ENCODE results near the gene ANO9.

ANO9 gene

GRCh38 chr11:380491-380890 is 61.3 kb downstream of the ANO9 start:
- DNase-seq: no peak

DNA sequence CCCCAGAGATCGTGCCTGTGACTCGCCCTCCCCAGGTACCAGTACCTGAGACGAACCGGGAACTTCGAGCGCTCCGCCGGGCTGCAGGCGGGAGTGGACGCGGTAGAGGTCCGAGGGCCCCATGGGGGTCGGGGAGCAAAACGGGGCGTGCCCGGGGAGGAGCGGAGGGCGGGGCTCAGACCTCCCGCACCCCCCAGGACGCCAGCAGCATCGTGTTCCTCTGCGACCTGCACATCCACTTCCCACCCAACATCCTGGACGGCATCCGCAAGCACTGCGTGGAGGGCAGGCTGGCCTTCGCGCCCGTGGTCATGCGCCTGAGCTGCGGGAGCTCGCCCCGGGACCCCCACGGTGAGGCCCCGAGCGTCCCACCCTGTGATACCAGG is 61.7 kb downstream of the ANO9 start:
- no peak for DNase-seq

- DNase-seq: no peak
Measured at GRCh38 chr11:379205-380094, 62.4 kb downstream of the ANO9 start.

DNA sequence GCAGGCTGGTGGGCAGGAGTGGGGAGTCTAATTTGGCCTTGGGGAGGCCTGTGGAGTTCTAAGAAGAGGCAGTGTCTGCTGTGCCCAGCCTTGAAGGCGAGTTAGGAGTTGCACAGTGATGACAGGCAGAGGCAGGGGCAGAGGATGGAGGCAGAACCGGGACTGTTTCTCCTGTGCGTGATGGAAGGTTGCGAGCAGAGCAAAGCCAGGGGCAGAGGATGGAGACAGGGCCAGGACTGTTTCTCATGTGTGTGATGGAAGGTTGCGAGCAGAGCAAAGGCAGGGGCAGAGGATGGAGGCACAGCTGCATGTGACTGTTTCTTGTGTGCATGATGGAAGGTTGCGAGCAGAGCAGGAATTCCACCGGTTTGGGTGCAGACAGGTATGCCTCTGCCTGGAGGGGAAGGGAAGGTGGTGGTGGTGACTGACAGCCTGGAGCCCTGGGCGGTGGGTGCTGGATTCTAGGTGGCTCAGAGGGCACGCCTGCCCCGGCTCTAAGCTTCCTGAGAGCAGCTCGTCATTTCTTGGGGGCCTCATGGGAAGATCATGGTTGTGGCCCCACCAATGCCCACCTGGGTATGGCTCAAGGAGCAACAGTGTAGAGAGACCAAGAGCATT is 63.8 kb downstream of the ANO9 start:
- no peak for DNase-seq

- DNase-seq: no peak
Measured at GRCh38 chr11:377174-377865, 64.5 kb downstream of the ANO9 start.

GRCh38 chr11:376531-377173 is 65.2 kb downstream of the ANO9 start:
- no peak for DNase-seq

- no peak for DNase-seq
Measured at GRCh38 chr11:375065-376025, 66.5 kb downstream of the ANO9 start.

GRCh38 chr11:373716-374551 is 67.9 kb downstream of the ANO9 start:
- no peak for DNase-seq

DNA sequence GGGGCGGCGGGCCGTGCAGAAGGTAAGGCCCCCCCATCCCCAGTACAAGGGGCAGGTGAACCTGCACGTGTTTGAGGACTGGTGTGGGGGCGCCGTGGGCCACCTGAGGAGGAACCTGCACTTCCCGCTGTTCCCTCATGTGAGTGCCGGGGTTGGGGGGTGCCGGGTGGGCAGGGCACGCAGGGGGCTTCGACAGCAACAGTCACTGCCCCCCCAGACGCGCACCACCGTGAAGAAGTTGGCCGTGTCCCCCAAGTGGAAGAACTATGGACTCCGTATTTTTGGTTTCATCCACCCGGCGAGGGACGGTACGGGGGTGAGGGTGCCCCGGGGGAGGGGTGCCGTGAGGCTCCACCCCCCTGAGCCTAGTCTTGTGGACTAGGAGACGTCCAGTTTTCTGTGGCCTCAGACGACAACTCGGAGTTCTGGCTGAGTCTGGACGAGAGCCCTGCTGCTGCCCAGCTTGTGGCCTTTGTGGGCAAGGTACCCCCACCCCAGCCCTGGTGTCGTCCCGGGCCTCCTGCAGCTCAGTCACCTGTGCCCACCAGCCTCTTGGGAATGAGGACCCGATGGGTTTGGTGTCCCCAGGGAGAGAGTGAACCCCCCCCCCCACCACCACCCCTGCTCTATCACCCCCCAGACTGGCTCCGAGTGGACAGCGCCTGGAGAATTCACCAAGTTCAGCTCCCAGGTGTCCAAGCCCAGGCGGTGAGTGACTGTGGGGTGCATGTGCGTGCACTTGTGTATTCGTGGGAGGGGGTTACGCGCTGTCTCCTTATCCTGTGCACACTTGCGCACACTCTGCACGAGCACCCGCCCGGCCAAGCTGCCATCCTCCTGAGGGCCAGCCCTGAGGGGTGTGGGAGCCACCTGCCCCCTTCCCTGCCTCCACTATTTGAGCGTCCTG is 68.7 kb downstream of the ANO9 start:
- no peak for DNase-seq

DNA sequence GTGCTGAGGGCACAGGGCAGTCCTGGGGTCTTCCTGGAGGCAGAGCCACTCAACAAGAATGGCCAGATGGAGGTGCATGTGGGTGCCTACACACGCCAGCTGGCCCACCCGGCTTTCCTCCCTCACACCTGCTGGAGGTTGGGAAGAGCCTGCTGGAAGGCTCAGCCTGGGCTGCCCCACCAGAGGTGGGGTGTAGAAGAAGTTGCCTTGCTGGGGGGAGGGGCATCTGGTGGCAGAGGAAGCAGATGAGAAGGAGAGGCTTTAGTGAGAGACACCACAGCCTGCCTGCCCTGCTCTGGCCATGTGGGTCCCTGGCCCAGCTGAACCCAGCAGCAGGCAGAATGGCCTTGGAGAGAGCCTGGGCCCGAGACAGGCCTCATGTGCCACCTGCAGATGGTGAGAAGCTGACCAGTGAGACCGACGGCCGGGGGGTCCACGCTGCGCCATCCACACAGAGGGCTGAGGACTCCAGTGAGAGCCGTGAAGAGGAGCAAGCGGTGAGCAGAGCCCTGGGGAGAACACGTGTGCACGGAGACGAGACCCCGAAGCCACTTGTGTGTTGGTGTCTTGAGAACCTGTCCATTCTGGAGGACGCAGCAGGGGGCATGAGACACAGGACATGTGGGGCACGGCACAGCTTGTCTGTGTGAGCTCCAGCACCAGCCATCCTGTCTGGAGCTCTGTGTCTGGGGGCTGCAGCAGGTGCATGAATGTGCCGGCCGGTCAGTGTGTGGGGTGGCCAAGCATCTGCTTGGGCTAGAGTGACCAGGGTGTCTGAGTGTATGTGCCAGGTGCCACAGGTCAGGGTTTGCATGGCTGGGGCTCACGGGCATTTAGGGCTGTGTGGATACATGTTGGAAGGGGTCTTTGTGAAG is 69.9 kb downstream of the ANO9 start:
- DNase-seq: no peak

GRCh38 chr11:371051-371450 is 70.8 kb downstream of the ANO9 start:
- no peak for DNase-seq

DNA sequence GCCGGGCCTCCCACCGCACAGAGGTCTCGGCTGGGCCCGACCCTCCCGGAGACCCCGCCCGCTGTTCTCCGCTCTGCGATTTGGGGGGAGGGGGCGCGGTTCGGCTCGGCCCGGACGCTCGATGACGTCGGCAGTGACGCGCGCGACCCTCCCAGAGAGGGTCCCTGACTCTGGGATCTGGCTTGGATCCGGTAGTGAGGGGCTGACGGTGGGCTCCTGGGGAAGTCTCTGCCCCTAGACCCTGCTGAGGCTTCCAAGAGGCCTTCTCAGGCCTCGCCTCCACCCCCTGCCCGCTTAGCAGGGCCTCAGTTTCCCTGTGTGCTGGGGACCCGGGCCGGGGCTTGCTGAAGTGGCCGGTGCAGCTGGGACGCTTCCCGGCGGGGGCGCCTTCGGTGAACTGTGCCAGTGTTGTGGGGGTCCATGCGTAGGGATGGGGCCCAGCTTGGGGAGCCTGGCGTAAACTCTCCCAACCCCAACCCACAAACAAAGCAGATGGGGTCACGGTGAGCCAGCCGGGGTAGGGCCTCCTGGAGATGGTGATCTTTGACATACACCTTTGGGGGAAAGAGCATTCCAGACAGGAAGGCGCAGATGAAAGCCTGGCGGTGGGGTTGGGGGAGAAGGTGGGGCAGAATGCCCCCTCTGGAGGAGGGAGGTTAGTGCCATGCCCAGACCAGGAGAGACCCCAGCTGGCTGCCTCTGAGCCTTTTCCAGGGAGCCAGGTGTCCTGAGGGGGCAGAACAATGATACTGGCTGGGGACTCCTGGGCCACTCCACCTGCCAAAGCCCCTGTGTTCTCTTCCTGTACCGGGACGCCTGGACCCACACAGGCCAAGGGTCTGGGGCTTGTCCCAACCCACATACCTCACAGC is 71.5 kb downstream of the ANO9 start:
- DNase-seq: no peak

DNA sequence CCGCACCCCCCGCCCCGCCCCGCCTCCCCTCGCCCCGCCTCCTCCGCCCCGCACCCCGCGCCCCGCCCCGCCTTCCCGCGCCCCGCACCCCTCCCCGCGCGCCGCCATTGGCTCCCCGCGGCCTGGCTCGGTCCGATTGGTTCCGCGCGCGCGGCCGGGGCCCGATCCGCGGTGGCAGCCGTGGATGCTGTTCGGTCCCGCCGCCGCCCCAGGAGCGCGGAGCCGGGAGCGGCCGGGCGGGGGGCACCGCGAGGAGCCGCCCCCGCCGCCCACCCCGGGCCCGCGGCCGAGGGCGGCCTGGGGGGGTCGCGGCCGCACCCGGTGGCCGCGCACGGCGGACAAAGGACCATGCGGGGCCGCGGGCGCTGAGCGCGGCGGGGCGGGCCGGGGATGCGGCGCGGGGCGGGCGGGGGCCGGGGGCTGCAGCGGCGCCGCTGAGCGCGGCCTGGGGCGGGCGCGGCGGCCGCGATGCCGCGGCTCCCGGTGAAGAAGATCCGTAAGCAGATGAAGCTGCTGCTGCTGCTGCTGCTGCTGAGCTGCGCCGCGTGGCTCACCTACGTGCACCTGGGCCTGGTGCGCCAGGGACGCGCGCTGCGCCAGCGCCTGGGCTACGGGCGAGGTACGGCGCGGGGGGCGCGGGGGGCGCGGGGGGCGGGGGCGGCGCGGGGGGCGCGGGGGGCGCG is 72.3 kb downstream of the ANO9 start, which contains the start of gene B4GALNT4:
Gene B4GALNT4, plus strand, starts transcription at position 164 of the 683 bp plus-strand sequence. Its CDS starts 305 bp downstream, at position 469.
- DNase-seq: no peak

- no peak for DNase-seq
Measured at GRCh38 chr11:368414-369335, 73.1 kb downstream of the ANO9 start.

GRCh38 chr11:367956-368413 is 73.8 kb downstream of the ANO9 start:
- no peak for DNase-seq

All from NCI-H526 treated with DMSO at 0.1 percent for 48 hours (cell line).